Measurements from ENCODE around the gene EVPLL.

DNA sequence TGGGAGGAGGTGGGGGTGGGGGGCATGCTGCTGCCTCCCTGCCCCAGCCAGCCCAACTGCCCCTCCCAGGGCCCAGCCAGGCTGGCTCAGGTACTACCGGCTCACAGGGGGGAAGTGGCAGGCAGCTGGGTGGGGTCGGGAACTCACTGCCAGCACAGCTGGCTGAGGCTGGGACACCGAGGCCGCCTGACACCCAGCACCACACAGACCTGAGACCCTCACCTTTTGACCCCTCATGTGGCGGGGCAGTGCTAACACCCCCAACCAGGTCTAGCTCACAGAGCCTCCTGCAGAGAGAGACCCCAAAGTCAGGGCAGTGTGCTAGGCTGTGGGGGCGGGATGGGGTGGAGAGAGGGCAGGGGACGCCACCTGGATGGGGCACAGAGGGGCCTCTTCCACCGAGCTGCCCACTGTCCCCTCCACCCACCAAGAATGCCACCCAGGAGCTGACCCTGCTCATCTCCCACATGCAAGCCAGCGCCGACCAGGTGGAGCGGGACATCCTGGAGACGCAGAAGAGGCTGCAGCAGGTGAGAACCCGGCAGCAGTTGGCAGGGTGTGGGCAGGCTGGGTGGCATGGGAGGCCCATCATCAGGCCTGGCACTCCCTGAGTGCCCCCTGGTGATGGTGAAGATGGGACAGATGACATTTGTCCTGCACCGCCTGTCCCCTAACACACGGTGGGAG, 3.0 kb downstream of the EVPLL start:
- TF ChIP-seq SPI1 (IDR thresholded peaks at IDR 0.05; ENCODE audit: low read depth, low read length) (no peak), POLR2A (IDR thresholded peaks at IDR 0.05; ENCODE audit: low read depth, low read length) (no peak), POU2F2 (IDR thresholded peaks at IDR 0.05; ENCODE audit: low read depth, low read length) (no peak)

Data from GM12891 (cell line).